ENCODE results near the gene CROCC2.

CROCC2 gene

GRCh38 chr2:240906141-240906910 is at the start of gene CROCC2:
Gene CROCC2 (plus strand): TSS chr2:240906336. CDS start chr2:240906514, 178 bp downstream.
- DNase-seq, result no peak

DNA sequence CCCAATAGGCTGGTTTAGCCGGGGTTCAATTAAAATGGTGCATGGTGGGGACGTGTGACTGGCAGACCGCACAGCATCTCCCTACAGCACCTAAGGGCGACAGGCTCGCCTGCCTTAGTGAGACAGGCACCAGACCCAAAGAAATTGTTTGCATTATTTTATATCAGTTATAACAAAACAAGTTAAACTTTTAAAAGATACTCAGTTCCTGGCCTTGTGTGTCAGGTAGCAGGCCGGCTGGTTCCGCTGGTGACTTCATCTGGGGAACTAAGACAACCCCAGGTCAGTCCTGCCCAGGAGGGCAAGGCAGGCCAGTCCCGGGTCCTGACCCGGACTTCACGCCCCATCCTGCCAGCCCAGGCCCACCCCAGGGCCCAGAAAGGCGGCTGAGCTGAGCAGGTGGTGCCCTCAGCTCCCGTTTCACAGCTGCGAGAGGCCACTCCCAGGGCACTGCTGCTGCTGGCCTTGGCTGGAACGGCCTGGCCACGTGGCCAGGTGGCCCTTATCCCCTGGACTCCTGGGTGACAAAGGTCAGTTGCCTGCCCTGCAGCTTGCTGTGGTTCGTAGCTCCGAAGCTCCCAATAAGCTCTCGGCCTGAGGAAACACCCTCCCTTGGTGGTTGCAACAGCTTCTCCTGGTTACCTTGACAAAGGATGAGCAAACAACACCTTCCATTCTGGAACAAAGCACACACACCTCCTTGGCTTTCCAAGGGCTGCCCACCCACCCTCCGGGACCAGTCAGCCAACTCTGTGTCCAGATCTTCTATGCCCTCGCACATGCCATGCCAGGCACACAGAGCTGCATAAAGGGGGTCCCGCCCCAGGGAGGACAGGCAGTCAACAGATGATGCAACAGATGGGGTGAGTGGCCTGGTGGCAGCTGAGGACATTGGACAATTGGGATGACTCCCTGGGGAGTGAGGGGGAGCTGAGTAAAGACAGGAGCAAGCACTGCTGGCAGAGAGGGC is 48.8 kb upstream of the CROCC2 start:
- no peak for DNase-seq

GRCh38 chr2:240858321-240858720 is 47.8 kb upstream of the CROCC2 start:
- DNase-seq, result no peak

GRCh38 chr2:240858871-240859270 is 47.3 kb upstream of the CROCC2 start:
- DNase-seq, result no peak

- DNase-seq, result no peak
Measured at GRCh38 chr2:240861547-240861946, 44.6 kb upstream of the CROCC2 start.

DNA sequence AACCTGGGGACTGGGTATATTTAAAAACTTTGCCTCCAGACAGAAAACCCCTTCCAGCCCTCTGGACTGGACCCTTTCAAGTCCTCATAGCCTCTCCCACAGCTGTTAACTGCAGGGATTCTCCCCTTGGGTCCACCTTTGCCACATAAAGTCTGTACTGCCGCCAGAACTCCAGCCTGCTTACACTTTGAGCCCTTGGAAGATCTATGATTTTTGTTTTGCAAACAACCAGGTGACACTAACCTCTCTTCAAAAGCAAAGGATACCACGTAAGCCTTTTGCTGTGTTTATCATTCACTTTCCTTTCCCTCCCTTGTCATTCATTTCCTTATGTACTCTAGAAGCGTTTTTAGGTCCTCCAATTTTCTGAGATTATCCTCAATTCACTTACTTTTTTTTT is 41.7 kb upstream of the CROCC2 start:
- DNase-seq, result no peak

- no peak for DNase-seq
Measured at GRCh38 chr2:240865391-240865790, 40.7 kb upstream of the CROCC2 start.

GRCh38 chr2:240868286-240869108 is 37.6 kb upstream of the CROCC2 start, which contains the start of gene AGXT:
Gene AGXT (plus strand): TSS chr2:240868824. CDS start chr2:240868866, 42 bp downstream.
- DNase-seq, result no peak

- DNase-seq, result no peak
Measured at GRCh38 chr2:240869109-240869955, 36.8 kb upstream of the CROCC2 start.

DNA sequence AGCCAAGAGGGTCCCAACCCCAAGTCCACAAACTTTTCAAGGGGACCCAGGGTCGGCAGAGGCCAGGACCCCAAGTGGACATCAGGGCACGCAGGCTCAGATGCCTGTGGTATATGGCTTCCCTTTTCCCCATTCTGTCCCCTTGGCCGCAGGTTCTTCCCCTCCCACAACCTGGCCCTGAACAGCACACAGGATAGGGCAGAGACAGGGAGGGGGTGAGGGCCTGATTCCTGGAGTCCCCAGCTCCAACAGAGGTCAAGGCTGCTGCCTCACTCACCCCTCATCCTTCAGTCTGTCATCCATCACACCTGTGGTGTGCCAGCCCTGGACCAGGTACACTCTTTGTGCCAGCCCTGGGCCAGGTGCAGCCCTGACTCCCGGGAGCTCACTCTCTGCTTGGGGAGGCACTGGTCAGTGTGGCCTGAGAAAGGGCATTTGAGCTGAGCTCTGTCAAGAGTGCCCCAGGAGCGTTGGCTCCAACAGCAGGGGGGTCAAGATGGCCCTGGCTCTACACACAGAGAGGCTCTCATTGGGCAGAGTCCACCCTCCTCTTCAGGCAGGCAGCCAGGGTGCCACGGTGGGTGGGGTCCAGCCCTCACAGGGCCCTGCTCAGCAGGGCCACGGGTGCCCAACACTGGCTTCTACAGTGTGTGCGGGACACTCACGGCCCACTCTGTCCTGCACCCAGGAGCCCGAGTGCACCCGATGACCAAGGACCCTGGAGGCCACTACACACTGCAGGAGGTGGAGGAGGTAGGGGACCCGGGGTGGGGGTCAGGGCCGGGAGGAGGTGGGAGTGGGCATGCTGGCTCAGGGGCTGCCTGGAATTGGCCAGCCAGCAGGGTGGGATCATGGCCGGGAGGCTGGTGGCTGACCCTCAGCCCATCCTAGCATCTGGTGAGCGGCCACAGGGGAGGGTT is 35.9 kb upstream of the CROCC2 start:
- no peak for DNase-seq

- no peak for DNase-seq
Measured at GRCh38 chr2:240871071-240871958, 34.8 kb upstream of the CROCC2 start.

DNA sequence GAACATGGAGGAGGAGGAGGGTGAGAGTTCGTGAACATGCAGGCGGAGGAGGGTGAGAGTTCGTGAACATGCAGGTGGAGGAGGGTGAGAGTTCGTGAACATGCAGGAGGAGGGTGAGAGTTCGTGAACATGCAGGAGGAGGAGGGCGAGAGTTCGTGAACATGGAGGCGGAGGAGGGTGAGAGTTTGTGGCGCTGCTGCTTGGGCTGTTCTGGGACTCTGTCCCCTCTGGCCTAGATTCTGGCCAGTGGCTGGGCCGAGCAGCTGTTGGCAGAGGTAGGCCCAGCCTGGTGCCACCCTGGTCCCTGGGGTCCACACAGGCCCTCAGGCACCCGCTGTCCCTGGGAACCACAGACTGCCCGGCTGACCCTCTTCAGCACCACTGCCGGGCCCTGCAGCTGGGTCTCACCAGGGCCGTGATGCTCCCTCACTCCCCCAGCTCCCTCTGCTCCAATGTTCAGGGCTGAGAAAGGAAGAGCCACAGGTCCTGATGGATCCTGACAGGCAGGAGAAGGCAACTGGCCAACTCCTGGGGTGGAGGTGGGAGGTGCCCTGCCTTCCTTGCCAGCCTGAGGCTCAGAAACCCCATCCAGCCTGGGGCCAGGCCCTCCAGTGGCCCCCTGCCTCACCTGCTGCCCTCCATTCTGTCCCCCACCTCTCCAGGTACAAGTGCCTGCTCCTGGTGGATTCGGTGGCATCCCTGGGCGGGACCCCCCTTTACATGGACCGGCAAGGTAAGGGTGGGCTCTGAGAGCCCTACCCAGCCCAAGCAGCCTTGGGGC is 33.6 kb upstream of the CROCC2 start:
- no peak for DNase-seq

GRCh38 chr2:240873098-240873788 is 32.9 kb upstream of the CROCC2 start:
- no peak for DNase-seq

GRCh38 chr2:240873805-240874714 is 32.1 kb upstream of the CROCC2 start:
- DNase-seq, result peak; percentile 14

DNA sequence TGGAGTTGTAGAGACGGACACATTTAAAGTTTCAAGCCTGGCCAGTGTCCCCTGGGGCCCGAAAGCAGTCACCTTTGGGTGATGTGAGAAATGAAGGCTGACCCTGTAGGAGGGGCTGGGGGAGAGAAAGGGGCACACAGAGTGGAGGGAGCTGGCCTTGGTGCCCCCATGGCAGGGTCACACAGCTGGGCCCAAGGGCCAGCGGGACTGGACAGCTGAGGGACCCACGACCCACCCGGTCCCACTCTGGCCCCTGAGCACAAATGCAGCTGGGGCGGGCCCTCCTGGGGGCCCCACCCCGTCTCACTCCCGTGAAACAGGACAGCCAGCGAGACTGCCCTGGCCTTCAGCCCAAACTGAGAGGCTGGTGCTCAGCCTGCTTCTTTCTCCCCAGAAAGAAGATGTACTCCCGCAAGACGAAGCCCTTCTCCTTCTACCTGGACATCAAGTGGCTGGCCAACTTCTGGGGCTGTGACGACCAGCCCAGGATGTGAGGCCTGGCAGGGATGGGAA is 31.4 kb upstream of the CROCC2 start:
- no peak for DNase-seq

DNA sequence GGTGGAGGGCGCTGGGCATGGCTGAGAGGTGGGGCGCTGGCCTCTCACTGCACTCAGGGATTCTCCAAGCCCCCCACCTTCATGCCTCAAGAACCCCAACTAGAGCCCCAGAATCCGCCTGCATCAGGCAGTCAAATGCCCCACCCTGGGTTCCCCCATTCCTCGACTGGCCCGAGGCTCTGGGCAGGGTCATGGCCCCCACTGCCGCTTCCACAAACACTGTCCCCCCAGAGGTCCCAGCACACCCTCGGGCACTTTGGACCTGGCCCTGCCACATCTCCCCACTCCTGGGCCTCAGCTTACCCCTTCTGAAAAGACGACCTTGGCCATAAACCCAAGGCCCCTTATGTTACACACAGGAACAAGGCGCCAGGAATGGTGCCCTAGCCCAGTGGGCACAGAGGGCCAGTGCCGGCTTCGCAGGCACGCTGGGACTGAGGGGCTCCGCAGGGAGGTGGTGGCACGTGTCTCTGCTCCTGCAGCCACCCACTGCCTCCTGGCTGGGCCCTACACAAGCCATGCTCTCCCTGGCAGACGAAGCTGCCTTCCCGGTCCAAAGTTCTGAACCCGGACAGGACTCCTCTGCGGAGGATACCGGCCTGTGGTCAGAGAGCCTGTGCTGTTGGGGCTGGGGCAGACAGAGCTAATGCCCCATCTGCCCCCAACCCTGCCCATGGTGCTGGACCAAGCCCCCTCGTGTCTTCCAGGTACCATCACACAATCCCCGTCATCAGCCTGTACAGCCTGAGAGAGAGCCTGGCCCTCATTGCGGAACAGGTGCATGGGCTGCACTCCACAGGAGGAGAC is 30.7 kb upstream of the CROCC2 start:
- DNase-seq, result no peak

Measured in EL (cell line).